K562 (cell line): Measurements from ENCODE around the gene EXOC3. TPM values are rescaled to one million over a fixed set of nuclear protein-coding genes. Genes with fewer than 3 reads are reported as not detected.
A peak's percentile ranks its signal among the peaks of the same experiment; 100 is the strongest.

Experiments used
- ATAC-seq: fragments of 200-7000 bp; cut with Tn5 transposase; 3 replicates; pipeline ENCODE4 v1.9.1; 2020; ENCODE audit warnings: moderate library complexity
- BruUV-seq: library from RNA; stranded (reverse); fragments of 400-500 nt; replicated peaks from 2 replicates; lab custom pipeline; 2021; lab: Mats Ljungman, UMichigan
- CTCF ChIA-PET: fragments of 300-600 bp; formaldehyde crosslinking; extraction: SDS; loops from one replicate; lab custom pipeline; 2021; ENCODE audit warnings: low intra/inter-chr PET ratio; lab: Yijun Ruan, JAX
- POLR2A ChIA-PET: fragments of 300-600, 350-650 bp; sonication (Branson Sonifier 250); formaldehyde crosslinking; extraction: SDS; loops from one replicate; lab custom pipeline; 2021; ENCODE audit warnings: antibody characterized with exemption, inconsistent platforms; lab: Yijun Ruan, JAX
- DNase-seq, 4 experiments: peaks; one replicate each; pipeline versions ENCODE4 v3.0.0 to v3.0.0-alpha.2; 2011 to 2018; ENCODE audit warnings: low spot score in 3 of 4, mixed read lengths in 3 of 4; ENCODE audit errors: extremely low read depth in 1 of 4
- FAIRE-seq: peaks from 2 replicates; lab custom pipeline; 2011; peaks lifted over from hg19 to GRCh38; lab: Jason Lieb, UNC
- H2AFZ ChIP-seq: 2 replicates; pipeline ENCODE4 v1.6.0; 2011; ENCODE audit warnings: low read depth, low read length, control low read depth, inconsistent platforms
- H3K27ac ChIP-seq: fragments of 200-600 bp; 3 replicates; pipeline ENCODE4 v1.8.0; 2011; ENCODE audit warnings: low read depth, mild to moderate bottlenecking, control low read depth, inconsistent platforms, low read length, moderate library complexity, mixed read lengths; ENCODE audit errors: extremely low read depth
- H3K27me3 ChIP-seq, 2 experiments: fragments of 300-600 bp in 1 of 2; 2 replicates in 1 of 2; 3 replicates in 1 of 2; pipeline versions ENCODE4 v1.6.0 to v1.8.0; 2011; ENCODE audit warnings: inconsistent platforms in 2 of 2, low read length in 2 of 2, mild to moderate bottlenecking in 1 of 2, mixed read lengths in 1 of 2, moderate library complexity in 1 of 2; ENCODE audit not compliant: control insufficient read depth in 2 of 2, insufficient read depth in 2 of 2
- H3K36me3 ChIP-seq: fragments of 300-600 bp; 3 replicates; pipeline ENCODE4 v1.8.0; 2011; ENCODE audit warnings: mild to moderate bottlenecking, low read length, inconsistent platforms; ENCODE audit not compliant: control insufficient read depth, insufficient read depth
- H3K4me1 ChIP-seq, 2 experiments: fragments of 200-600 bp in 1 of 2; replicated peaks in 1 of 2; 2 replicates in 1 of 2; 3 replicates in 1 of 2; pipeline versions ENCODE4 v1.5.1 to v1.8.0; 2011; ENCODE audit warnings: inconsistent platforms in 2 of 2, low read length in 2 of 2, mild to moderate bottlenecking in 1 of 2, mixed read lengths in 1 of 2, moderate library complexity in 1 of 2; ENCODE audit not compliant: control insufficient read depth in 2 of 2, insufficient read depth in 2 of 2
- H3K4me2 ChIP-seq: 2 replicates; pipeline ENCODE4 v1.6.1; 2011; ENCODE audit warnings: low read length, control low read depth, inconsistent platforms, mixed read lengths; ENCODE audit not compliant: insufficient read depth
- H3K4me3 ChIP-seq: fragments of 200-600 bp; sonication (generic), shearing (Covaris generic); 2 replicates; pipeline ENCODE4 v1.5.1; 2016; ENCODE audit warnings: control low read depth, inconsistent platforms
- H3K79me2 ChIP-seq: fragments of 200-600 bp; 3 replicates; pipeline ENCODE4 v1.8.0; 2011; ENCODE audit warnings: low read length, inconsistent platforms; ENCODE audit not compliant: control insufficient read depth, insufficient read depth
- H3K9ac ChIP-seq, 2 experiments: 2 replicates each; pipeline versions ENCODE4 v1.6.0 to v1.6.1; 2011; ENCODE audit warnings: low read depth in 2 of 2, low read length in 2 of 2, control low read depth in 1 of 2, inconsistent platforms in 1 of 2, mild to moderate bottlenecking in 1 of 2, mixed read lengths in 1 of 2; ENCODE audit not compliant: insufficient read depth in 1 of 2
- H3K9me1 ChIP-seq: one replicate; pipeline ENCODE4 v1.6.0; 2011; ENCODE audit warnings: inconsistent platforms, mild to moderate bottlenecking, low read length, moderate library complexity; ENCODE audit not compliant: control insufficient read depth, insufficient read depth
- H3K9me3 ChIP-seq: replicated peaks from 2 replicates; pipeline ENCODE4 v1.5.1; 2011; ENCODE audit warnings: low read depth, low read length, inconsistent platforms; ENCODE audit not compliant: control insufficient read depth, insufficient read depth
- H4K20me1 ChIP-seq: replicated peaks from 2 replicates; pipeline ENCODE4 v1.6.1; 2011; ENCODE audit warnings: low read length, inconsistent platforms, mixed read lengths; ENCODE audit not compliant: control insufficient read depth, insufficient read depth
- EGR1 ChIP-seq: fragments of 450-650 bp; conservative IDR thresholded peaks from 2 replicates; pipeline ENCODE4 v1.6.1; 2017; ENCODE audit warnings: mild to moderate bottlenecking
- ETV6 ChIP-seq, 3 experiments: fragments of 150-350 bp in 1 of 3; sonication (generic) in 1 of 3; formaldehyde crosslinking in 1 of 3; IDR thresholded peaks; 2 replicates each; pipeline versions ENCODE4 v1.6.1 to v1.8.0; 2014 to 2022; ENCODE audit warnings: borderline replicate concordance in 2 of 3, low read depth in 2 of 3, antibody characterized with exemption in 1 of 3, low read length in 1 of 3, mild to moderate bottlenecking in 1 of 3, missing genetic modification reagents in 1 of 3
- FOXA1 ChIP-seq: fragments of 450-650 bp; IDR thresholded peaks from 2 replicates; pipeline ENCODE4 v1.6.1; 2016; ENCODE audit warnings: mild to moderate bottlenecking, borderline replicate concordance
- FOXJ2 ChIP-seq: fragments of 200-800 bp; sonication (Bioruptor generic); IDR thresholded peaks from 2 replicates; pipeline ENCODE4 v1.6.1; 2016; ENCODE audit warnings: missing genetic modification characterization, missing compliant biosample characterization
- MBD1 ChIP-seq: fragments of 250-450 bp; sonication (Bioruptor Pico); IDR thresholded peaks from 2 replicates; pipeline ENCODE4 v1.8.0; 2022; ENCODE audit warnings: inconsistent platforms
- SPI1 ChIP-seq: IDR thresholded peaks from 2 replicates; pipeline ENCODE4 v1.6.1; 2011; ENCODE audit warnings: low read depth, low read length, control low read depth, borderline replicate concordance
- ZFP30 ChIP-seq: fragments of 250-450 bp; sonication (Bioruptor Pico); IDR thresholded peaks from 2 replicates; pipeline ENCODE4 v1.8.0; 2022; ENCODE audit warnings: moderate library complexity, mild to moderate bottlenecking, inconsistent platforms, borderline replicate concordance
- WGBS: fragments of 100-300 bp; shearing (Covaris generic); methylation state at CpG from one replicate; pipeline ENCODE4 v1.1.6; 2016; ENCODE audit warnings: low coverage, mixed read lengths; ENCODE audit not compliant: insufficient coverage; ENCODE audit errors: missing lambda C conversion rate; 5-methylcytosine and 5-hydroxymethylcytosine counted together
- in situ Hi-C: fragments of 300-500 bp; cut with MboI; formaldehyde crosslinking; loops from 4 replicates; pipeline ENCODE4 v1.15.0; 2018; ENCODE audit warnings: inconsistent platforms, mixed read lengths
- intact Hi-C: fragments of 100-400 bp; cut with micrococcal nuclease; formaldehyde crosslinking; loops from 2 replicates; pipeline ENCODE4 v1.14.2; 2022
- polyA plus RNA-seq, 8 experiments: library from polyadenylated mRNA; depleted of rRNA in 4 of 8; stranded (reverse) in 5 of 8; unstranded in 3 of 8; fragments of >200 nt; fragmentation: Nextera tagmentation in 2 of 8; fragmentation: Illumina TruSeq in 1 of 8; extraction: Ambion mirVana in 2 of 8; extraction: Trizol in 1 of 8; gene quantifications; 2 replicates each; pipeline versions ENCODE4 v1.2.1 to v1.2.3, GENCODE V29; 2011 to 2014; ENCODE audit warnings: inconsistent platforms in 1 of 8, missing spikeins in 1 of 8
- total RNA-seq, 7 experiments: library from RNA; depleted of rRNA in 6 of 7; stranded (reverse); fragments of >200 nt in 6 of 7; fragmentation: Illumina TruSeq in 2 of 7; extraction: Trizol in 2 of 7; gene quantifications; 2 replicates each; pipeline versions ENCODE4 v1.2.1 to v1.2.3, GENCODE V29; 2011 to 2021; ENCODE audit warnings: low replicate concordance in 1 of 7
- TF ChIP-seq, protein P1 (sequence below): sonication (generic); formaldehyde crosslinking; IDR thresholded peaks from 2 replicates; pipeline ENCODE4 v1.8.0; 2022; ENCODE audit warnings: mild to moderate bottlenecking, missing genetic modification reagents, borderline replicate concordance

Gene EXOC3
- total and polyA plus RNA-seq, 9 of the 15 experiments (the other 6 are each of a cell fraction or from before 2014, with no cell fraction given) = 1.4 to 41.9 (median 22.4) TPM

DNA sequence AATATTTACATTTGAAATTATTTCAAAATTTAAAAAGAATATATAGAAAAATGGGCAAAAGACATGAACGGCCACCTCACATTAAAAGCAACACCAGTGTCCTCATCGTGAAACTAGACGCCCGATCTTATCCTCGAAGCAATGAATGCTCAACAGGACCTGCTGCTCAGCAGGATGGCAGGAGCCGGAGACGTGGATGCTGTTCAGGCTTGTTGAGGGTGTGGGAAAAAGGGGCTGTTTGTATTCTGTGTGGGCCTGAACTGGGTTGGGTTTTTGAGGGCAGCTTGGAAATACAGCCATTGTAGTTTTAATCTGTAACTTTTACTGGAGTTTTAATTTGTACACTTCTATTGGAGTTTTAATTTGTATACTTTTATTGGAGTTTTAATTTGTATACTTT is 20.3 kb downstream of the EXOC3 start:
- 80% methylated on average over 7 of the region's 7 CpGs for WGBS
- peaks cover 70% of the 10 kb centered on the region; the same call in 2 of the 3 replicates for H3K36me3 ChIP-seq
- H3K4me2 ChIP-seq = no peak overlapping the region
- no peaks in the 10 kb centered on the region for H4K20me1 ChIP-seq
- H3K27ac ChIP-seq = no peak overlapping the region
- intact Hi-C loops = no loop called here
- no peaks in the 10 kb centered on the region for H3K9me1 ChIP-seq
- no peak overlapping the region for H3K4me3 ChIP-seq
- BruUV-seq = no TSS peak
- H3K9me3 ChIP-seq = no peaks in the 10 kb centered on the region
- in situ Hi-C loops = no loop called here
- ChIA-PET CTCF (no interaction called here), POLR2A (no interaction called here)
- H2AFZ ChIP-seq = no peak overlapping the region
- FAIRE-seq (no peak), DNase-seq (no peak), ATAC-seq (no peak)
- TF ChIP-seq ZFP30 (CRISPR knock-in tag) (0 out of 2 replicates have a peak, but pooled peaks have one; percentile 16), FOXA1 (no peak)
- H3K4me1 ChIP-seq = peaks cover 0 to 28% of the 10 kb centered on the region in 2 experiments; a peak in 1 of 5 replicates
- H3K27me3 ChIP-seq = no peaks in the 10 kb centered on the region
- no peaks in the 10 kb centered on the region for H3K79me2 ChIP-seq
- H3K9ac ChIP-seq = no peak overlapping the region

- POLR2A ChIA-PET = no interaction called here
- FAIRE-seq = peak; percentile 35
- H3K27me3 ChIP-seq = no peaks in the 10 kb centered on the region
- H4K20me1 ChIP-seq = no peaks in the 10 kb centered on the region
- no TSS peak for BruUV-seq
- 59% methylated on average over 18 of the region's 18 CpGs for WGBS
- H3K9ac ChIP-seq = no peak overlapping the region
- peaks cover 63% of the 10 kb centered on the region; the same call in 2 of the 3 replicates for H3K36me3 ChIP-seq
- H3K9me1 ChIP-seq = no peaks in the 10 kb centered on the region
- H3K79me2 ChIP-seq = no peaks in the 10 kb centered on the region
- no peak overlapping the region for H3K4me2 ChIP-seq
- intact Hi-C loops = no loop called here
- in situ Hi-C loops = no loop called here
- TF ChIP-seq, protein P1, sequence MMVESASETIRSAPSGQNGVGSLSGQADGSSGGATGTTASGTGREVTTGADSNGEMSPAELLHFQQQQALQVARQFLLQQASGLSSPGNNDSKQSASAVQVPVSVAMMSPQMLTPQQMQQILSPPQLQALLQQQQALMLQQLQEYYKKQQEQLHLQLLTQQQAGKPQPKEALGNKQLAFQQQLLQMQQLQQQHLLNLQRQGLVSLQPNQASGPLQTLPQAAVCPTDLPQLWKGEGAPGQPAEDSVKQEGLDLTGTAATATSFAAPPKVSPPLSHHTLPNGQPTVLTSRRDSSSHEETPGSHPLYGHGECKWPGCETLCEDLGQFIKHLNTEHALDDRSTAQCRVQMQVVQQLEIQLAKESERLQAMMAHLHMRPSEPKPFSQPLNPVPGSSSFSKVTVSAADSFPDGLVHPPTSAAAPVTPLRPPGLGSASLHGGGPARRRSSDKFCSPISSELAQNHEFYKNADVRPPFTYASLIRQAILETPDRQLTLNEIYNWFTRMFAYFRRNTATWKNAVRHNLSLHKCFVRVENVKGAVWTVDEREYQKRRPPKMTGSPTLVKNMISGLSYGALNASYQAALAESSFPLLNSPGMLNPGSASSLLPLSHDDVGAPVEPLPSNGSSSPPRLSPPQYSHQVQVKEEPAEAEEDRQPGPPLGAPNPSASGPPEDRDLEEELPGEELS = no peak
- 0 out of 2 replicates have a peak, but pooled peaks have one; percentile 13 for TF ChIP-seq EGR1
- TF ChIP-seq FOXJ2 = no peak
- TF ChIP-seq ETV6 (IDR thresholded peaks at IDR 0.05; ENCODE audit: borderline replicate concordance in 1 of 2, low read depth in 2 of 2, low read length in 1 of 2) = peak in 1 of 2 experiments; percentile 57; a peak in 1 of 4 replicates
- TF ChIP-seq ETV6 (CRISPR knock-in tag; IDR thresholded peaks at IDR 0.05; ENCODE audit: borderline replicate concordance) = no peak
- TF ChIP-seq SPI1 = 0 out of 2 replicates have a peak, but pooled peaks have one; percentile 24
- no peak for TF ChIP-seq MBD1
- TF ChIP-seq, all 486 proteins: peak for 3
- no peak overlapping the region; the same call in 2 of the 3 replicates for H3K27ac ChIP-seq
- no peak overlapping the region for H3K4me3 ChIP-seq
- CTCF ChIA-PET = no interaction called here
- ATAC-seq = no peak; the same call in 2 of the 3 replicates
- H3K4me1 ChIP-seq = peaks cover 0 to 28% of the 10 kb centered on the region in 2 experiments; a peak in 1 of 5 replicates
- no peak overlapping the region for H2AFZ ChIP-seq
- no peaks in the 10 kb centered on the region for H3K9me3 ChIP-seq
- DNase-seq = no peak
Observed at GRCh38 chr5:463952-464351, 21.0 kb downstream of the EXOC3 start.
